Measurements from ENCODE around the gene MEX3A.
A peak's percentile ranks its signal among the peaks of the same experiment; 100 is the strongest.
"Not testable (repeated sequence)": the region's sequence is repeated elsewhere in the genome, so short reads cannot be mapped to it uniquely, and the experiment has no call there.

Gene MEX3A

DNA sequence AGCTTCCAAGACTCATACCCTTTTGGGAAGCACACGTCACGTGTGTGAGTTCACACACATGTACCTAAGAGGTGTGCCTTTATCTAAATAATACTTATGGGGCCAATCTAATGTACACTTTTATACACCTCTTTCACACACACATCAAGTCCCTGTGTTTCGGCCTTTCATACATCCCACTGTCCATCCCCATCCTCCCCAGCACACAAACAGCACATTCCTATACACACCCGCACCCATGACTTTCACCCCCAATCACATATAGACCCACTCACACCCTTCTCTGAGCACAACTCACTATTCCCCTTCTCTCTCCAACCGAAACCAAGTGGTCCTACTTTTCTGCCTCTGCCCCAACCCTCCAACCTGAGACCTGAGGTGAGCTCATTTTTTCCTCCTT lies 3.5 kb downstream of the MEX3A start:
- DNase-seq (ENCODE audit: low spot score) = no peak

DNA sequence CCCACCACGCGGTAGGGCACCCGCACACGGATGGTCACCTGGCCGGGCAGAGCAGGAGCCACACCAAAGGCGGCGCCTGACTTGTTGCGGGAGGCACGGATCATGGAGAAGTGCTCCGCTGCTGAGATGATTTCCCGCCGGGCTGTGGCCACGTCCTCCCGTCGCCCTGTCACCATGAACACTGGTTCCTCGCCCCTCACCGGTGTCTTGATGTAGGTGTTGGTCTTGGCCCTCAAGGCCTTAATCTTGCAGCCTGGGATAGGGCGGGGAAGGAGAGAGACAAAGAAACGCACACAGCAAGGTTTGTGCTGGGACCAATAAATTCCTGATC lies 4.9 kb downstream of the MEX3A start:
- DNase-seq (ENCODE audit: low spot score) = no peak

DNA sequence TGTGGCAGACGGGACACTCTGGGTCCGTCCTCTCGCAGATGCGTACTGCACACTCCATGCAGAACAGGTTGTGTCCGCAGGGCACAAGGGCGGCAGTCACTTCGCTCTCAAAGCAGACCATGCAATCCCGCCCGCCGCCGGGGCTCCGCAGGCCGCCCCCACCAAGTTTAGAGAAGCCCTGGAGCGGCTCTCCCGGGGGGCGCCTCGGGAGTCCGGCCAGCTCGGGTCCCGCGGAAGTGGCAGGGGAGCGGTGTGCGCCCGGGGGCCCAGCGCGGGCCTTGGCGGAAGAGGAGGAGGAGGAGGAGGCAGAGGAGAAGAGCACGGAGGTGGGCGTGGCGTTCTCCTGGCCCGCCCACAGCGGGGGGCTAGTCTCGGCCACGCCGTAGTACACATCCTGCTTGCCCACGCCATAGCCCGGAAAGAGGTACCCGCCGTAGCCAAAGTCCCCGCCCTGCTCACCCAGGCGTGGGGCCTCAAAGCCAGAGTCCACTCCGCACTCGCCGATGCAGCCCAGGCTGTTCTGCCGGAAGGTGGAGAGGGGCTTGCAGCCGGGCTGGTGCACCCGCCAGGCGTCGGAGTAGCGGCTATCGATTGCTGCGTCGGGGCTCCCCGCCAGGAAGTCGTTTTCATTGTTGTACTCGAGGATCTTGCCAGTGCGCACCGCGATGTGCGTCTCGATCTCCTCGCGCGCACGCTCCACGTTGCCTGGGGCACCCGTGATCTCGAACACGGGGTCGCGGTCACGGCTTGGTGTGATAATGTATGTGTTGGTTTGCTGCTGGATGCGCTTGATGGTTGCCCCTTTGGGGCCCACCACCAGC lies 5.4 kb downstream of the MEX3A start:
- DNase-seq (ENCODE audit: low spot score) = no peak

DNA sequence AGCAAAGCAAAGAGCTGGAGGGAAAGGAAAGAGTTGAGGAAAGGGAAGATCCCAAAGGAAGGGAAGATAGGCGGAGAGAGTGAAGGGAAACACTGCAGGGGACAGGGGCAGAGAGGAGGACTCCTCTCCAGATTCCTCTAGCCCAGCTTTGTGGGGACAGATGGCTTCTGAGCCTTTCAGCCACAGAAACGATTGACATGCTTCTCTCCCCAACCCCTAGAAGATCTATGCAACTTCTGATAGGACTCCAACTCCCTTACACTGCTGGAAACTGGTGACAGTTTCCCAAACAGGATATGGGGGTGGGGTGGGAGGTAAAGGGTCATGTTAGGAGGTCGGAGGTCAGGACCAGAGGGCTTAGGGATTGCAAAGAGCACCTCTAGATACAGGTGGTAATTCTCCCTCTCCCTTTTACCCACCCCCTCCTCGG lies 6.5 kb downstream of the MEX3A start:
- DNase-seq (ENCODE audit: low spot score) = no peak

DNA sequence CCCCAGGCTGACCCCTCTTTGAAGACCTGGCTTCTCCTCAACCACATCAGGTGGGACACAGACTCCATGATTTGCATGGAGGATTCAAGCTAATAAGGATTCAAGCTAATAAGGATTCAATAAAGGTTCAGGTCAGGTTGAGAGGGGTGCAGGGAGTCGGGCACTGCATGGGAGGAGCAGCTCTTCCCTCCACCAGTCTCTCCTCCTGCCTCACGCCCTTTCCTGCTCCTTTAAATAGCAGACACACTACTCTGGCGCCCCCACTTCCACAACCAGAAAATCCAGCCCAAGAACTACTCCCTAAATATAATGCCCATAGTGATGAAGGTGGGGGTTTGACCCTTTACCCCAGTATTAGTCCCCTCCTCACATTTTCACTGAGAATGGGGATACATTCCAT lies 7.1 kb downstream of the MEX3A start:
- DNase-seq (ENCODE audit: low spot score) = no peak

DNA sequence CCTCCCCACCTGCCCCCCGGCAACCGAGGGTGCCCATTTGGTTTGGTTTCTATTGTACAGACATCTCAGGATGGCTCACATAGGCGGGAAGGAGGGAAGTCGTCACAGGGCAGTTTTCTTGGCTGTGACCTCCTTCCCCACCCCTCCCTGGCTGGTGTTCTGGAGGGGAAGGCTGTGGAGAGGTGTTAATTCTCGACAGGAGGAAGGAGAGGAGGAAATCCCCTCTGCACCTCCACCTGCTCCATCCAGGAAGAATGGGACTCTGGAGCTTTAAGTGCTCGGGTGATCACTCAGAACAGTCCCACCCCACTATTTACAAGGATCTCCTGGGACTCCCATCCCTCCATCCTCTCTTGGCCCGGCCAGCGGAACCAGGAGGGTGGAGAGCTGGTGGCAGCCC lies 7.6 kb downstream of the MEX3A start:
- DNase-seq (ENCODE audit: low spot score) = no peak

DNA sequence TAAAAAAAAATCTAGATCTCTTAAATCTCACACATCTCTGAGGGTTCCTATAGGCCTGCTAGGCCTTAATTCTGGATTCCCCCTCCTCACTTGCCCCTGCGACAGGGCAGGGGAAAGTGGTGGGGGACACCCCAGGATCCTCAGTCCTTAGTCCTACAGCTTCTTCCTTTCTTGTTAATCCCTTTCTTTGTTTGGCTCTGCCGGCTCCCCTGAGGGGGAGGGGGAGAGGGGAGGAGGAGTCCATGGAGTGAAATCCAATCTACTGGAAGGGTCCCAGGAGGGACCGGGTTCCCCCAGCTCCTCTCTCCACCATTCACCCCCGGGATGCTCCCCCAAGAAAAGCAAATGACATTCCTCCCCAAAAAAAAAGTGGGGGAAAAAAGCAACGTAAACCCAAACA lies 8.5 kb downstream of the MEX3A start:
- no peak for DNase-seq (ENCODE audit: low spot score)

DNA sequence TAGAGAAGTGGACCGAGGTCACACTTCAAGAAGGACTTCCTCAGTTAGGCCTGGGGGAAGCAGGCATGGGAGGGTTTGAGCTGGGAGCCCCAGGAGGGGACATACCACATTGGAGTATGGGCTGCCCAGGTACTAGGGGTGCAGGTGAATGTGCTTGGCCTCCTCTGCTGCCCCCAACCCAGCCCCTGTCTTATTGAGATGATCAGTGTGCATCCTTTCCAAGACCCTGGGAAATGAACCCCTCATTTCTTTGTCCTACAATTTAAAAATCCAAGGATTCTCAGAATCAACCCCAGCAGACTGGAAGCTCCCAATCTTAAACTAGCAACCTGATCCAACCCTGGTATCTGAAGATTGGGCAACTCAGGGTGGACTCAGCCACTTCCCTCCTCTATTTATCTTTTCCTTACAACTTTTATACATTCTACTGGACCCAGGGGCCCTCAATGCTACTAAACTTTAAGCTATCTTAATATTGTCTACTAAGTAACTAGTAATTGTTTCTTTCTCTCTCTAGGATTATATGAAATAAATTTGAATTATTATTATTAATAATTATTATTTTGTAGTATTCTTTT lies 9.1 kb downstream of the MEX3A start:
- no peak for DNase-seq (ENCODE audit: low spot score)

DNA sequence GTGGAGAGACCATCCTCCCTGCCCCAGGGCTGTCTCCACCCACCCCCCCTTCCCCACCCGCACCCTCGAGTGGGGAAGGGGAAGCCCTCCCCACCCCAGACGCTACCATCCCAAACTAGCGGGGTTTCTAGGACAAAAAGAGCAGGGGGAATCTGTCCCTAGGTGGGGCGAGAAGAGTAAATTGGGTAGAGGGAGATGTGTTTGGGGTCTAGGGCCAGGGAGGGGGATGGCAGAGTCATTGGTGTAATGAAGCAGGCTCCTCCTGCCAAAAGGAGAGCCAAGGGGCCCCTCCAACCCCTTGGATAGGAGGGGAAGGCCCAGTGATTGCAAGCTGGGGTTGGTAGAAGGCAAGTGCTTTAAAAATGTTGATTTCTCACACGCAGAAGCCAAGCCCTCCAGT lies 10.0 kb downstream of the MEX3A start:
- DNase-seq (ENCODE audit: low spot score) = no peak

DNA sequence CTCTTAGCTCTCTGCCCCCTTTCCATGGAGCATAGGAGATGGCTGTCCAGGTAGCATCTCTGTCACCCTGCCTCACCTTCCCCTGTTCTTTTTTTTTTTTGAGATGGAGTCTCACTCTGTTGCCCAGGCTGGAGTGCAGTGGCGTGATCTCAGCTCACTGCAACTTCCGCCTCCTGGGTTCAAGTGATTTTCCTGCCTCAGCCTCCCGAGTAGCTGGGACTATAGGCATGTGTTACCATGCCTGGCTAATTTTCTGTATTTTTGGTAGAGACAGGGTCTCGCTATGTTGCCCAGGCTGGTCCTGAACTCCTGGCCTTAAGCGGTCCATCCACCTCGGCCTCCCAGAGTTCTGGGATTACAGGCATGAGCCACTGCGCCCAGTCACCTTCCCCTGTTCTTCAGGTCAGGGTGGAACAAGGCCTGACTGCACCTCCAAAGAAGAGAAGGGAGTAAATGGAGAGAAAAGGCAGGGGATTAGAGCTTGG lies 10.9 kb downstream of the MEX3A start:
- DNase-seq (ENCODE audit: low spot score) = not testable (repeated sequence)

DNA sequence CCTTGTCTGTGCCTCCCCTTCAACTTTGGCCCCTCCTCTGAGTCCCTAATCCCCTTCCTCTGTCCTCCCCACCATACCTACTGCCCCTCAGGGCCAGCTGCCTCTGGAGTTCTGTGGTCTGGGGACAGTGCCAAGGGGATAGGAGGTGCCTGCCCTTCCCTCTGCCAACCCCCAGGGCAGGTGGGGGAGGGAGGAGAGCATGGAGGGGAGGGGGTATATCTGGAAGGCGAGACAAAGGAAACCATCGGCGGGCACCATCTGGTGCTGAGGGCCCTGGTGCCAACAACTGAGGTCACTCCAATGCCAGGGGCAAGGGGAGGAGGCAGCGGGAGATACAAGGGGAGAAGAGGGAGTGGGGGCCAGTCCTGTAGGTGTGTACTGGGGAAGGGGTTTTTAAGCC lies 11.7 kb downstream of the MEX3A start:
- no peak for DNase-seq (ENCODE audit: low spot score)

DNA sequence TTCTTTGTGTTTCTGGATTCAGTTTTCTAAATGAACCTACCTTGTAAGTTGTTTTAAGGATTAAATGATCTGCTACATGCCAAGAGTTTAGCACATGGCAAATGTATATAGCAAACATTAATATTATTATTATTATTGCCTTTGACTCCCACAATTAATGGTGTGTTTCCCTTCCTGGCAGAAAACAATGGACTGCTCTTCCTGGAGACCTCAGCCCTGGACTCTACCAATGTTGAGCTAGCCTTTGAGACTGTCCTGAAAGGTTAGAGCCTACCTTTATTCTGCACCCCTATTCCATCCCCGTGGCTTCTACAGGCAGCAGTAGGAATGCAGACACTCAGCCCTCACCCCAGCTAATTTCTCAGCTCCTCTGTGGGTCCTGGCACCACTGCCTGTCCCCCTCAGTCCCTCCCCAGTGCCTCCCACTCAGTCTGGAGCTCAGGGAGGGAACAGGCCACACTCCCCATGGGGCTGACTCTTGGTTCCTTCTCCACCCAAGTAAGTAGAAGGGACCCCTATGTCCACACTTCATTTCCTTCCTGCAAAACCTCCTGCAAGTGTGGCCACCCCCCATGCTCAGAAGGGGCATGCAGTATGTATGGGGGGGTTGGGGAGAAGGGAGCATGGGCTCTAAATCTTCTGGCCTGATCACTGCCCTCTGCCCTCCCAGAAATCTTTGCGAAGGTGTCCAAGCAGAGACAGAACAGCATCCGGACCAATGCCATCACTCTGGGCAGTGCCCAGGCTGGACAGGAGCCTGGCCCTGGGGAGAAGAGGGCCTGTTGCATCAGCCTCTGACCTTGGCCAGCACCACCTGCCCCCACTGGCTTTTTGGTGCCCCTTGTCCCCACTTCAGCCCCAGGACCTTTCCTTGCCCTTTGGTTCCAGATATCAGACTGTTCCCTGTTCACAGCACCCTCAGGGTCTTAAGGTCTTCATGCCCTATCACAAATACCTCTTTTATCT lies 12.5 kb downstream of the MEX3A start:
- no peak for DNase-seq (ENCODE audit: low spot score)

DNA sequence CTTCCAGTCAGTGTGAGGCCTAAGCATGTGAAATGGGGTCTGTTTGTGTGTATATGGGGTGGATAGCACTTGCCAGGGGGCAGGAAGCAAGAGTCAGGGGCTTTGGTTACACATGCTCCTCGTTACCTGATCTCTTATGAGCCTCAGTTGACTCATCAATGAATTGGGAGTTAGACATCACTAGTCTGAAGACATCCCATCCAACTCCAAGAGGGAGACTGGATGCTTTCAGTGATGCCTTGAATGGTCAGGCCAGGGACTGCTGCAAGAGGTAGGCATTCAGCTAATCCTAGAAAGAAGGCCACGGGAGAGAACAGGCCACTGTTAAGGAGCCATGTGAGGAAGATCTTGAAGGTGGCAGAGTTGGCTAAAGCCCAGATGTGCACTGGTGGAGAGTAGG lies 15.0 kb downstream of the MEX3A start:
- no peak for DNase-seq (ENCODE audit: low spot score)

DNA sequence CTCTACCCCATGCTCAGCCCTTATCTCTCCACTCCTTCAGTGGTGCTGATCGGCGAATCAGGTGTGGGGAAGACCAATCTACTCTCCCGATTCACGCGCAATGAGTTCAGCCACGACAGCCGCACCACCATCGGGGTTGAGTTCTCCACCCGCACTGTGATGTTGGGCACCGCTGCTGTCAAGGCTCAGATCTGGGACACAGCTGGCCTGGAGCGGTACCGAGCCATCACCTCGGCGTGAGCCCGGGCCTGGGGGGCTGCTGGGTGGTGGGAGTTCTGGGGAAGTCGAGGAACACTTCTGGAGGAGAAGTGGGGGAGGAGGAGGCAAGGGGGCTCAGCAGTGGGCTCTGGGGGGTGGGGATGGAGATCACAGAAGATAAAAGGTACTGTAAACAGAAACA lies 16.4 kb downstream of the MEX3A start:
- DNase-seq (ENCODE audit: low spot score) = no peak

DNA sequence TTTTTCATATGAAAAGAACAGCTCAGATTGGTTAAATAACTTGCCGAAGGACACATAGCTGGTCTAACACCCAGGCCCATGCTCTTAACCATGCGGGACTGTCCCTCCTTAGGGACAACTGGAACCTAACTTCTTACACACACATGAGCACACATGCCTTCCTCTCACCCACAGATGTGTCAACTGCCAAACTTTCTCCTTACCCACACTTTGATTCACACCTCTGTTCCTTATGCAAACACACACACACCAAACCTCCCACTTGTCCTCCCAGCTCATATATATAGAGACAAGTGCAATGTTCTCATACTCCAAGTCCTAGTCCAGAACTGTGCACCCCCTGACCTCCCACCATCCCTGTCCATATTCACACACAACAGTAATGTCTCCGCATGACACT lies 17.1 kb downstream of the MEX3A start:
- DNase-seq (ENCODE audit: low spot score) = no peak

DNA sequence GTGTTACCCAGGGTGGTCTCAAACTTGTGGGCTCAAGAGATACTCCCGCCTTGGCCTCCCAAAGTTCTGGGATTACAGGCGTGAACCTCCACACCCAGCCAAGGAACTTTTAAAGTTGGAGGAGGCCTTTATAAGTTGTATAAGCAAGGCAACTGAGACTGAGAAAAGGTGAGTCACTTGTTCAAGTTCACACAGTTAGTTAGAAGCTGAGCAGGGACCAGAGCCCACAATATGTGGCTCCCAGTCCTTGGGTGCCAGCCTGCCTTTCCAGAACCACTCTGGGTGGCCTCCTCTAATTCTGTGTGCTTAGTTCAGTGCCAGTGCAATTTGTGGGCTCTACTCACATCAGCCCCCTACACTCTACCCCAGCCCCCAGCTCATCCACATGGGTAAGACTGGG lies 17.6 kb downstream of the MEX3A start:
- no peak for DNase-seq (ENCODE audit: low spot score)

DNA sequence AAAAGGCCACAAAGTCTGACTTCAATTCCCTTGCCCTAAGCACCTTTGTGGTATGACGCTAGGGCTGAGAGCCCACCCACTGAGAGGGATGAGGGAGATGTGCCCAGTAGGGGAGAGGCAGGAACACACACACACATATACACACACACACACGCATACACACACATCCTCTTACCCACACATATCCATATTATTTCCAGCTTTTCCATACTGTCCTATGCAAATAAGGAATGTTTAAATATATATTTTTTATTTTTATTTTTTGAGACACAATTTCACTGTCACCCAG lies 18.3 kb downstream of the MEX3A start:
- no peak for DNase-seq (ENCODE audit: low spot score)

DNA sequence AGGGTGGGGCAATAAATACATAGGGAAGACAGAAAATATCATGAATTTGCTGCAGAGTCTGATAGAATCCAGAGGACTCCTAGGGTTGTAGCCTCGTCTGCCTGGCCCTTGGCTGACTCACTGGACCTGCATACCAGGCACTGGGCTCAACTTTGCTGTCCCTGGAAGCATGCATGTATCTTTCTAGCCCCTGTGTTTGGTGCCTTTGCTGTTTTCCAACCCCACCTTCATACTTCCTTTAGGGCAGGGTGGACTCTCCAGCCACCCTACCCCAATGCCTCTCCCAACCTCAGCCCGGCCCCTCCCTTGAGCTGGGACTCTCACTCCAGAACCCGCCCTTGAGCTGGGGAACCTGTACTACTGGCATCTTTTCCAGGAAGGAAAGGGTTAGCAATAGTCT lies 20.1 kb downstream of the MEX3A start:
- DNase-seq (ENCODE audit: low spot score) = peak; percentile 33

DNA sequence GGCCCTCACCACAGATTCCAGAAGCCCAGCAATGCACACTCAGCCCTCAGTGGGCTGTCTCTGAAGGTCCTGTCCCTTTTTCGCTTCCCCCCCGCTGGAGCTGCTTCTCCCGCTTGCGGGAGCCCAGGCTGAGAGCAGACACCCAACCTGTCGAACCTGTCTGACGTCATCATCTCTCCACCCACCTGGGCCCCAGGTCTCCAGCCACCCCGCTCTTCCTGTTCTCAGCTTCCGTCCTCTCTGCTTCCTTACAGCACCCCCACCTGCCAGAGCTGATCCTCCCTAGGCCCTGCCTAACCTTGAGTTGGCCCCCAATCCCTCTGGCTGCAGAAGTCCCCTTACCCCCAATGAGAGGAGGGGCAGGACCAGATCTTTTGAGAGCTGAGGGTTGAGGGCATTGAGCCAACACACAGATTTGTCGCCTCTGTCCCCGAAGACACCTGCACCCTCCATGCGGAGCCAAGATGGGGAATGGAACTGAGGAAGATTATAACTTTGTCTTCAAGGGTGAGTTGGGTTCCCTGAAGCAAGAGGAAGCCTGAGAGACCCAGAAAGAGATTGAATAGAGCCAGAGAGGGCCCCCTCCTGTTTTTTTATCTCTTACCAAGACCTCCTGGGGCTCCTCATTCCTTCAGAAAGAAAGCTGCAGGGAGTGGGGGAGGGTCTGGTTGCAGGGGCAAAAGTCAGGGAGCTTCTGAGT lies 21.2 kb downstream of the MEX3A start, which contains the start of gene RAB25:
RAB25 (plus strand) TSS at position 224 of the 700 bp plus-strand sequence; CDS start at position 465, 241 bp downstream.
- peak; percentile 88 for DNase-seq (ENCODE audit: low spot score)

DNA sequence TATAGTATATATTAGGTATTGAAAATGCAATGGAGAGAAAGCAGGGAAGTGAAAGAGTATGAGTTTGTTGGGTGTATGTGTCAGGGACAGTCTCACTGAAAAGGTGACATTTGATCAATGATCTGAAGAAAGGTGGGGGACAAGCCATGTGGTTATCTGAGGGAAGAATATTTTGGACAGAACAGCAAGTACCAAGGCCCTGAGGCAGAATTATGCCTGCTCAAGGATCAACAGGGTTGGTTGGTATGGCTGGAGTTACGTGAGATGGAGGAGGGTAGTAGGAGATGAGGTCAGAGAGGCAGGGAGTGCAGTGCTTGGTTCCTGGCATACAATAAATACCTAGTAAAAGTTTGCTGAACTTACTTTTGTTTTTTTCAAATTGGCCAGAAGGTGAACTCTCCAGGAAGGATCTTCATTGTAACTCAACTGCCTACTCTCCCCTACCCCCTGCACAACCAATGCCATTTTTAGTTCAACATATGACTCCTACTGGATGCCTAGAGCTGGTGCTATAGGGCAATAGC lies 25.9 kb downstream of the MEX3A start:
- DNase-seq (ENCODE audit: low spot score) = no peak

DNA sequence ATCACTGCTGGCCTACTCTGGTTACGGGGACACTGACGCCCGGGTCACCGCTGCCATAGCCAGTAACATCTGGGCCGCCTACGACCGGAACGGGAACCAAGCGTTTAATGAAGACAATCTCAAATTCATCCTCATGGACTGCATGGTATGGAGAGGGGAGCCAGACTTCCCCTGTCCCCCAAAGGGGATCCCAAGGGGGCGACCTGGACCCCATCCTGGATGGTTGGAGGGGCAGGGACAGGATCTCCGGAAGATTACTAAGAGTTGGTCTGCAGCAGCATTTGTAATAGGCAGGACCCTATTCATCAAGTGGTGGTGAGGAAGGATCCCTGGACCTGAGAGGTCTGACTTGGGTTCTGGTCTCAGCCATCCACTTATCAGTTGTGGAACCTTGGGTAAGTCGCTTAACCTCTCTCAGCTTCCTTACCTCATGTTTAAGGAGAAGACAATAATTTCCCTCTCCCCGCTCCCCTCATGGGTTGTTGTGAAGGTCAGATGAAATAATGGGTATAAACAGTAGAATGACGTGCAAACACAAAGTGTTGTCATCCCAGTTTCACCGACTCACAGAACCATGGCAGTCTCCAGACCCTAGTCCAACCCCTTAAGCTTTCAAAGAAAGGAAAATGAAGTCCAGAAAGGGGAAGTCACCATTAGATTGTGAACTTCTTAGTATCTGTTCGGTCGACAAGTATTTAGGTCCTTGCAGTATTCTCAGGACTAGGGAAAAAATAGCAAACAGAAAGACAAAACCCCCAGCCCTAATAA lies 26.8 kb downstream of the MEX3A start:
- DNase-seq (ENCODE audit: low spot score) = no peak
